Measurements from ENCODE around the gene TPCN2.

The TPCN2 gene

DNA sequence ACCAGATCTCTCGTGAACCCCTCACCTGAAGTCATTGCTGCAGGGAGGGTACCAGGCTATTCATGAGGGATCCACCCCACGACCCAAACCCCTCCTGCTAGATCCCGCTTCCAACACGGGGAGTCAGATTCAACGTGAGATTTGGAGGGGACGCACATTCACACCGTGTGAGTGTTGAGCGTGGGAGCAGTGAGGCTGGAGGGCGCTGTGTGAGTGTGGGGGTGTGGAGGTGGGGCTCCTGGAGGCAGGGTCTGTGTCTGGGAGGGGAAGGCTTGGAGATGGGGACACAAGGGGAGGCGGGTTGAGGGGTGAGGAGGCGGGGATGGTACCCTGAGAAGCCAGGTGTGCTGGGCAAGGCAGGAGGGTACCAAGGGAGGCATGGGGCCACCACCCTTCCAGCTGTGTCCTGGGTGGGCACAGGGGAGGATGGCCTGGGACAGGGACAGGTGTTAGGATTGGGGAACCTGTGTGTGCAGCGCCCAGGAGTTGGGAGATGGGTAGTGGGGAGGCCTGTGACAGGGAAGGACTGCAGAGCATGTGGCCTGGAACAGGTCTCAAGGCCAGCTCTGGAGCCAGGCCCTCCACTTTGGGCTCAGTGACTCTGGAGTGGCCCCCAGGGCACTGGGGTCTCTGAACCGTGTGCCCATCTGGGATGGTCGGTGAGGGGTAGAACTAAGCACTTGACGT is 13.6 kb downstream of the TPCN2 start:
- no peak for DNase-seq (ENCODE audit: low read depth)
- H3K4me3 ChIP-seq (ENCODE audit: low read depth, low read length): no peak overlapping the region
- TF ChIP-seq, protein P1, sequence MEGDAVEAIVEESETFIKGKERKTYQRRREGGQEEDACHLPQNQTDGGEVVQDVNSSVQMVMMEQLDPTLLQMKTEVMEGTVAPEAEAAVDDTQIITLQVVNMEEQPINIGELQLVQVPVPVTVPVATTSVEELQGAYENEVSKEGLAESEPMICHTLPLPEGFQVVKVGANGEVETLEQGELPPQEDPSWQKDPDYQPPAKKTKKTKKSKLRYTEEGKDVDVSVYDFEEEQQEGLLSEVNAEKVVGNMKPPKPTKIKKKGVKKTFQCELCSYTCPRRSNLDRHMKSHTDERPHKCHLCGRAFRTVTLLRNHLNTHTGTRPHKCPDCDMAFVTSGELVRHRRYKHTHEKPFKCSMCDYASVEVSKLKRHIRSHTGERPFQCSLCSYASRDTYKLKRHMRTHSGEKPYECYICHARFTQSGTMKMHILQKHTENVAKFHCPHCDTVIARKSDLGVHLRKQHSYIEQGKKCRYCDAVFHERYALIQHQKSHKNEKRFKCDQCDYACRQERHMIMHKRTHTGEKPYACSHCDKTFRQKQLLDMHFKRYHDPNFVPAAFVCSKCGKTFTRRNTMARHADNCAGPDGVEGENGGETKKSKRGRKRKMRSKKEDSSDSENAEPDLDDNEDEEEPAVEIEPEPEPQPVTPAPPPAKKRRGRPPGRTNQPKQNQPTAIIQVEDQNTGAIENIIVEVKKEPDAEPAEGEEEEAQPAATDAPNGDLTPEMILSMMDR (IDR thresholded peaks at IDR 0.05; ENCODE audit: low read depth, low read length): no peak
- TF ChIP-seq, protein P2, sequence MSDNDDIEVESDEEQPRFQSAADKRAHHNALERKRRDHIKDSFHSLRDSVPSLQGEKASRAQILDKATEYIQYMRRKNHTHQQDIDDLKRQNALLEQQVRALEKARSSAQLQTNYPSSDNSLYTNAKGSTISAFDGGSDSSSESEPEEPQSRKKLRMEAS (IDR thresholded peaks at IDR 0.05; ENCODE audit: low read depth, low read length): no peak
- no peak for TF ChIP-seq MYC (IDR thresholded peaks at IDR 0.05; ENCODE audit: low read depth, low read length)
- no peak for TF ChIP-seq POLR2A (IDR thresholded peaks at IDR 0.05; ENCODE audit: extremely low read depth, insufficient read length)

DNA sequence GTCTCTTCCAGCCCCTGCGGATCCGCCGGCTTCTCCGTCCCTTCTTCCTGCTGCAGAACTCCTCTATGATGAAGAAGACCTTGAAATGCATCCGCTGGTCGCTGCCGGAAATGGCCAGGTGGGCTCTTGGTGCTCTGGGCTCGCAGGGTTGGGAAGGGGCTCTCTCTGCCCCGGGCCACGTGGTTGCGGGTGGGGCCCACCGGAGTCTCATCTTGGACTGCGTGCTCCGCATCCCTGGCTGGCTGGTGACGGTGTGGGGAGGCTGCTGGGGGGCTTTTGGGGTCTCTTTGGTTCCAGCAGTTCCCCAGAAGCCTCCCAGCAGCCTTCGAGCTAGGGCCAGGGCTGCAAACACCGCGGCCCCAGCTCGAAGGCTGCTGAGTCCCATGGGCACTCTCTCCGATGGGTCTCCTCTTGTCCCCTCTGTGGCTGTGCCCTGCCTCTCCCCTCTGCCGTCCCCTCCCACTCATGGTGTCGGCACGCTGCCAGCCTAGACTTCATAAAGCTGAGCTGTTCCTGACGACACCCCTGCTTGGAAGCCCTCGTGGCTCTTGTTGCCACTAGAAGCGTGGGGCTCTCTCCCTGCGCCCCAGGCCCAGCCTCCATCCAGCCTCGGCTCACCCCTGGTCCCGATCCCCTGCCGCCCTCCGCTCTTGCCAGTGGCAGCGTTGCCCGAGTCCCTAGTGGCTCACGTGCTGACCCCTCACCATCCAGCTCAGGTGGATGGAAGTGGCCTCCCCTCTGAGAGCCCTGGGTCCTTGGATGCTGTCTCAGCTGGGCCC is 14.3 kb downstream of the TPCN2 start:
- no peak for DNase-seq (ENCODE audit: low read depth)
- no peak overlapping the region for H3K4me3 ChIP-seq (ENCODE audit: low read depth, low read length)
- TF ChIP-seq MYC (IDR thresholded peaks at IDR 0.05; ENCODE audit: low read depth, low read length) (no peak), POLR2A (IDR thresholded peaks at IDR 0.05; ENCODE audit: extremely low read depth, insufficient read length) (no peak)
- TF ChIP-seq, protein P2 (IDR thresholded peaks at IDR 0.05; ENCODE audit: low read depth, low read length): no peak
- TF ChIP-seq, protein P1 (IDR thresholded peaks at IDR 0.05; ENCODE audit: low read depth, low read length): no peak

DNA sequence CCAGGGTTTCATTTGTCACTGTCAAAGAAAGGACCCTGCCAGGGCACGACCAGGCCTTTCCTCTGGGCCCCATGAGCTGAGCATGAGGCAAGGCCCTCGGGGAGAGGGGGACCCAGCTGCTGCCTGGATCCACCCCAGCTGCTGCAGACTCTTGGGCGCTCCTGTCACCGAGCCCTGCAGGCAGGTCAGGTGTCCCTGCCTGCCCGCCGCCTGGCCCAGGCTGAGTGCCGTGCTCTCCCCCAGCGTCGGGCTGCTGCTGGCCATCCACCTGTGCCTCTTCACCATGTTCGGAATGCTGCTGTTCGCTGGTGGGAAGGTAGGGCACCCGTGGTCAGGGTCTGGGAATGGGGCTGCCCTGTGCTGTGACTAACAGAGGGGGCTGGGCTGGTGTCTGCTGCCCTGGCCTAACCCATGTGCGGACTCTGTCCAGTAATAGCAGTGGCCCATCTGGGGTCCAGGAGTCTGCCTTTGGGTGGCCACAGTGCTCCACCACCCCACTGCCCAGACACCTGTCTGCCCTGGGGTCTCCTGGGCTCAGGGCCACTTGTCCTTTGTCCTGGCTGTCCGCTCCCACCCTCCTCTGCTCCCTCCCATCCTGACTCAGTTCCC is 15.0 kb downstream of the TPCN2 start:
- no peak for DNase-seq (ENCODE audit: low read depth)
- H3K4me3 ChIP-seq (ENCODE audit: low read depth, low read length): no peak overlapping the region
- TF ChIP-seq, protein P1 (IDR thresholded peaks at IDR 0.05; ENCODE audit: low read depth, low read length): no peak
- no peak for TF ChIP-seq MYC (IDR thresholded peaks at IDR 0.05; ENCODE audit: low read depth, low read length)
- TF ChIP-seq POLR2A (IDR thresholded peaks at IDR 0.05; ENCODE audit: extremely low read depth, insufficient read length): no peak
- TF ChIP-seq, protein P2 (IDR thresholded peaks at IDR 0.05; ENCODE audit: low read depth, low read length): no peak

DNA sequence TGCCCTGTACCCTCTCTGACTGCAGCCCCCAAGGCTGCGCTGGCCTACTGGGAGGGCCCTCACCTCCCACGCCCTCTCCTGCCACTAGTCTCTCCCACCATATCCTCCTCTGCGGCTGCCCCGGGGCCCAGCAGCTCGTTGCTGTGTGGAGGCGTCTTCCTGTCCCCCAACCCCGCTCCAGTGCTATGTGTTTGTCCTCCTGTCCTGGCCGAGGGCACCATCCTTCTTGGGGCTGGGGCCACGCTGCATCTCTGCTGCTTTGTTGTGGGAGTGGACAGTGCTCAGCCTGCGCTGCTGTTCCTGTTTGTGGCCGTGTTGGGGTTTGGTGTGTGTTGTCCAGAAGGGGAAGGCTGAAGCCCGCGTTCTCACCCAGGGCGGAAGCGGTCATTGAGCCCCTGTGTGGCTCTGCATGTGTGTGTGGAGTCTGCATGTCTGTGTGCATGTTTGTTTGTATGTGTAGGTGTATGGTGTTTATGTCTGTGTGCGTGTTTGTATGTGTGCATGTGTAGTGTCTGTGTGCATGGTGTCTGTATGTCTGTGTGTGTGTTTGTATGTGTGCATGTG is 15.7 kb downstream of the TPCN2 start:
- no peak overlapping the region for H3K4me3 ChIP-seq (ENCODE audit: low read depth, low read length)
- DNase-seq (ENCODE audit: low read depth): peak; percentile 34
- TF ChIP-seq, protein P2 (IDR thresholded peaks at IDR 0.05; ENCODE audit: low read depth, low read length): no peak
- TF ChIP-seq POLR2A (IDR thresholded peaks at IDR 0.05; ENCODE audit: extremely low read depth, insufficient read length) (no peak), MYC (IDR thresholded peaks at IDR 0.05; ENCODE audit: low read depth, low read length) (no peak)
- TF ChIP-seq, protein P1 (IDR thresholded peaks at IDR 0.05; ENCODE audit: low read depth, low read length): no peak

DNA sequence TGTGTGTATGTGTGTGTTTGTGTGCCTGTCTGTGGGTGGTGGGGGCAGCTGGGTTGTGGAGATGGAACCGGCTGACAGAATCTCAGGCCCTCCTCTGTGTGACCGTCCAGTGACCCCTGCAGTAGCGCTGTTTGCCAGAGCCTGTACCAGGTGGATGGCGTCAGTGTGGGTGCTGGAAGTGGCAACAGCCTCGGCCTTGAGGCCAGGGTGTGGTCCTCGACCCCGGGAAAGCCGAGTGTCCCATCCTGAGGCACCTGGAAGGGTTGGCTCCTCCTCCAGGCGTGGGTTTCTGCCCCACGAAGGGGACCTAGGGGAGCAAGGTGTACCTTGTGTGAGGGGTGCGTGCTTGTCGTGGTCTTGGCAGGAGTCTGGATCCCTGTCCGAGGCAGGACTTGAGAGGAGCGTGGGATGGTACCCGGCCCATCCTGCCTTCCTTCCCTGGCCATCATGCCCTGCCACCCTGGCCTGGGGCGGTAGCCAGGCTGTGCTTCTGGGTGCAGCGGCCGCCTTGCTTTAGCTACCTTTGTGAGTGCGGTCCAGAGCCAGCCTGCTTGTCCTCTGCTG is 16.5 kb downstream of the TPCN2 start:
- DNase-seq (ENCODE audit: low read depth): no peak
- H3K4me3 ChIP-seq (ENCODE audit: low read depth, low read length): no peak overlapping the region
- TF ChIP-seq POLR2A (IDR thresholded peaks at IDR 0.05; ENCODE audit: extremely low read depth, insufficient read length) (no peak), MYC (IDR thresholded peaks at IDR 0.05; ENCODE audit: low read depth, low read length) (no peak)
- TF ChIP-seq, protein P1 (IDR thresholded peaks at IDR 0.05; ENCODE audit: low read depth, low read length): no peak
- TF ChIP-seq, protein P2 (IDR thresholded peaks at IDR 0.05; ENCODE audit: low read depth, low read length): no peak
